Measurements from ENCODE around the gene SORL1.

- TF ChIP-seq, protein P1, sequence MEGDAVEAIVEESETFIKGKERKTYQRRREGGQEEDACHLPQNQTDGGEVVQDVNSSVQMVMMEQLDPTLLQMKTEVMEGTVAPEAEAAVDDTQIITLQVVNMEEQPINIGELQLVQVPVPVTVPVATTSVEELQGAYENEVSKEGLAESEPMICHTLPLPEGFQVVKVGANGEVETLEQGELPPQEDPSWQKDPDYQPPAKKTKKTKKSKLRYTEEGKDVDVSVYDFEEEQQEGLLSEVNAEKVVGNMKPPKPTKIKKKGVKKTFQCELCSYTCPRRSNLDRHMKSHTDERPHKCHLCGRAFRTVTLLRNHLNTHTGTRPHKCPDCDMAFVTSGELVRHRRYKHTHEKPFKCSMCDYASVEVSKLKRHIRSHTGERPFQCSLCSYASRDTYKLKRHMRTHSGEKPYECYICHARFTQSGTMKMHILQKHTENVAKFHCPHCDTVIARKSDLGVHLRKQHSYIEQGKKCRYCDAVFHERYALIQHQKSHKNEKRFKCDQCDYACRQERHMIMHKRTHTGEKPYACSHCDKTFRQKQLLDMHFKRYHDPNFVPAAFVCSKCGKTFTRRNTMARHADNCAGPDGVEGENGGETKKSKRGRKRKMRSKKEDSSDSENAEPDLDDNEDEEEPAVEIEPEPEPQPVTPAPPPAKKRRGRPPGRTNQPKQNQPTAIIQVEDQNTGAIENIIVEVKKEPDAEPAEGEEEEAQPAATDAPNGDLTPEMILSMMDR (IDR thresholded peaks at IDR 0.05; ENCODE audit: control extremely low read depth in 1 of 3, insufficient read depth in 1 of 3, low read depth in 1 of 3, low read length in 3 of 3): no peak
- TF ChIP-seq ASH2L (IDR thresholded peaks at IDR 0.05; ENCODE audit: low read length) (no peak), MAX (IDR thresholded peaks at IDR 0.05) (no peak), JUN (IDR thresholded peaks at IDR 0.05; ENCODE audit: low read depth, low read length) (no peak), POLR2A (IDR thresholded peaks at IDR 0.05; ENCODE audit: control extremely low read depth in 1 of 2, low read depth in 2 of 2, low read length in 2 of 2) (no peak), EP300 (IDR thresholded peaks at IDR 0.05; ENCODE audit: borderline replicate concordance in 1 of 2, low read depth in 2 of 2, low read length in 2 of 2) (no peak), ATF2 (IDR thresholded peaks at IDR 0.05; ENCODE audit: low read length) (no peak), RFX5 (IDR thresholded peaks at IDR 0.05; ENCODE audit: borderline replicate concordance, low read depth, low read length) (no peak), KDM5A (IDR thresholded peaks at IDR 0.05; ENCODE audit: low read length) (no peak), TEAD4 (IDR thresholded peaks at IDR 0.05; ENCODE audit: low read depth, low read length) (no peak)
Measured at GRCh38 chr11:121596195-121597155, 144.4 kb downstream of the SORL1 start.

Data from H1 (cell line).